DOHH2 (cell line): Measurements from ENCODE around the gene OSBPL9.

Experiments
- H3F3A ChIP-seq: fragments of 200-600 bp; sonication (generic), shearing (Covaris generic); 2 replicates; pipeline ENCODE4 v1.6.0; 2016; ENCODE audit warnings: antibody characterized with exemption, mild to moderate bottlenecking; ENCODE audit not compliant: control insufficient read depth, insufficient read depth
- H3K27ac ChIP-seq: fragments of 200-600 bp; sonication (generic); 2 replicates; pipeline ENCODE4 v1.5.1; 2014; ENCODE audit warnings: low read depth, mild to moderate bottlenecking, low read length, moderate library complexity
- H3K27me3 ChIP-seq: fragments of 200-600 bp; sonication (generic); 2 replicates; pipeline ENCODE4 v1.6.1; 2014; ENCODE audit warnings: mild to moderate bottlenecking, low read length, mixed read lengths; ENCODE audit not compliant: control insufficient read depth
- H3K36me3 ChIP-seq: fragments of 200-600 bp; sonication (generic); 2 replicates; pipeline ENCODE4 v1.6.1; 2014; ENCODE audit warnings: mild to moderate bottlenecking, low read length, moderate library complexity, mixed read lengths; ENCODE audit not compliant: control insufficient read depth
- H3K4me1 ChIP-seq: fragments of 200-600 bp; sonication (generic); 2 replicates; pipeline ENCODE4 v1.6.1; 2014; ENCODE audit warnings: mild to moderate bottlenecking, low read length, mixed read lengths; ENCODE audit not compliant: control insufficient read depth
- H3K4me2 ChIP-seq: fragments of 200-600 bp; sonication (generic); 2 replicates; pipeline ENCODE4 v1.6.0; 2014; ENCODE audit warnings: mild to moderate bottlenecking, low read length, moderate library complexity
- H3K4me3 ChIP-seq: fragments of 200-600 bp; sonication (generic); 2 replicates; pipeline ENCODE4 v1.5.1; 2014; ENCODE audit warnings: mild to moderate bottlenecking, low read length, mixed read lengths
- H3K79me2 ChIP-seq: fragments of 200-600 bp; sonication (generic); 2 replicates; pipeline ENCODE4 v1.6.1; 2014; ENCODE audit warnings: mild to moderate bottlenecking, low read length, mixed read lengths; ENCODE audit not compliant: control insufficient read depth
- H3K9me2 ChIP-seq: fragments of 200-600 bp; sonication (generic); replicated peaks from 2 replicates; pipeline ENCODE4 v1.6.1; 2014; ENCODE audit warnings: mild to moderate bottlenecking, low read length, mixed read lengths; ENCODE audit not compliant: control insufficient read depth
- H3K9me3 ChIP-seq: fragments of 200-600 bp; sonication (generic); 2 replicates; pipeline ENCODE4 v1.6.1; 2014; ENCODE audit warnings: antibody characterized with exemption, low read length, mixed read lengths; ENCODE audit not compliant: control insufficient read depth, insufficient read depth
- H4K20me1 ChIP-seq: fragments of 200-600 bp; sonication (generic); 2 replicates; pipeline ENCODE4 v1.6.0; 2014; ENCODE audit warnings: low read depth, mild to moderate bottlenecking, antibody characterized with exemption, low read length, moderate library complexity; ENCODE audit not compliant: control insufficient read depth, insufficient read depth
- EZH2phosphoT487 ChIP-seq: fragments of 200-600 bp; sonication (generic); IDR thresholded peaks from 2 replicates; pipeline ENCODE4 v1.6.1; 2017; ENCODE audit warnings: borderline replicate concordance, mild to moderate bottlenecking, antibody characterized with exemption, low read length, moderate library complexity, mixed read lengths
- TF ChIP-seq, protein P1 (sequence below): fragments of 200-600 bp; sonication (generic); IDR thresholded peaks from one replicate; pipeline ENCODE4 v1.5.1; 2014; ENCODE audit warnings: antibody characterized with exemption, mild to moderate bottlenecking, low read depth, low read length; ENCODE audit not compliant: poor library complexity, severe bottlenecking

OSBPL9 gene

GRCh38 chr1:51738681-51739080, 121.8 kb downstream of the OSBPL9 start:
- Histone ChIP-seq H3F3A (no peaks in the 10 kb centered on the region), H3K9me3 (no peaks in the 10 kb centered on the region), H3K79me2 (peaks cover 87% of the 10 kb centered on the region), H3K27ac (no peak overlapping the region), H3K36me3 (peaks cover 4% of the 10 kb centered on the region), H3K4me3 (no peak overlapping the region), H3K9me2 (no peaks in the 10 kb centered on the region), H3K27me3 (no peaks in the 10 kb centered on the region), H3K4me1 (peaks cover 15% of the 10 kb centered on the region), H3K4me2 (no peak overlapping the region), H4K20me1 (peaks cover 16% of the 10 kb centered on the region; the same call in 1 of the 2 replicates)
- TF ChIP-seq, protein P1, sequence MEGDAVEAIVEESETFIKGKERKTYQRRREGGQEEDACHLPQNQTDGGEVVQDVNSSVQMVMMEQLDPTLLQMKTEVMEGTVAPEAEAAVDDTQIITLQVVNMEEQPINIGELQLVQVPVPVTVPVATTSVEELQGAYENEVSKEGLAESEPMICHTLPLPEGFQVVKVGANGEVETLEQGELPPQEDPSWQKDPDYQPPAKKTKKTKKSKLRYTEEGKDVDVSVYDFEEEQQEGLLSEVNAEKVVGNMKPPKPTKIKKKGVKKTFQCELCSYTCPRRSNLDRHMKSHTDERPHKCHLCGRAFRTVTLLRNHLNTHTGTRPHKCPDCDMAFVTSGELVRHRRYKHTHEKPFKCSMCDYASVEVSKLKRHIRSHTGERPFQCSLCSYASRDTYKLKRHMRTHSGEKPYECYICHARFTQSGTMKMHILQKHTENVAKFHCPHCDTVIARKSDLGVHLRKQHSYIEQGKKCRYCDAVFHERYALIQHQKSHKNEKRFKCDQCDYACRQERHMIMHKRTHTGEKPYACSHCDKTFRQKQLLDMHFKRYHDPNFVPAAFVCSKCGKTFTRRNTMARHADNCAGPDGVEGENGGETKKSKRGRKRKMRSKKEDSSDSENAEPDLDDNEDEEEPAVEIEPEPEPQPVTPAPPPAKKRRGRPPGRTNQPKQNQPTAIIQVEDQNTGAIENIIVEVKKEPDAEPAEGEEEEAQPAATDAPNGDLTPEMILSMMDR = no peak
- no peak for TF ChIP-seq EZH2phosphoT487

DNA sequence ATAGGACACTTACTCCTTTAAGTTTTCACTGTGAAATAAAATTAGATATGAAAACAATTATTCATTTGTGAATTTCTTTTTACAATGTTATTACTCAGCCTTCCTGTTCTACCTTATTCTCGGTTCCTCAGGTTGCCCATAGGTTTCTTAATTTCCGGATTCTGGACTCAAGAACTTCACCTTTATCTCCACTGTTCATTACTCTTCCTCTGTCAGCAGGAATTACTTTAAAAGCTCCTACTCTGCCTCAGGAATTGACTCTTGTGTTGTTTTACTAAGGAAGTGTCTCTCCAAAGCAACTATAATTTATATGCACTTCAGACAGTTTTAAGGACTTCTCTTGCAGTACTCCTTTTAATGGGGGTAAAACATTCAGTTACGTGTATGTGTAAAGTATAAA, 123.8 kb downstream of the OSBPL9 start:
- Histone ChIP-seq H3K27ac (no peak overlapping the region), H3K36me3 (peaks cover 4% of the 10 kb centered on the region), H3K4me1 (peaks cover 11% of the 10 kb centered on the region), H3K4me2 (no peak overlapping the region), H3K9me2 (no peaks in the 10 kb centered on the region), H3F3A (no peaks in the 10 kb centered on the region), H3K9me3 (no peaks in the 10 kb centered on the region), H3K4me3 (no peak overlapping the region), H4K20me1 (peaks cover 13% of the 10 kb centered on the region; the same call in 1 of the 2 replicates), H3K27me3 (no peaks in the 10 kb centered on the region), H3K79me2 (peaks cover 74% of the 10 kb centered on the region)
- TF ChIP-seq EZH2phosphoT487 = no peak
- TF ChIP-seq, protein P1 = no peak

DNA sequence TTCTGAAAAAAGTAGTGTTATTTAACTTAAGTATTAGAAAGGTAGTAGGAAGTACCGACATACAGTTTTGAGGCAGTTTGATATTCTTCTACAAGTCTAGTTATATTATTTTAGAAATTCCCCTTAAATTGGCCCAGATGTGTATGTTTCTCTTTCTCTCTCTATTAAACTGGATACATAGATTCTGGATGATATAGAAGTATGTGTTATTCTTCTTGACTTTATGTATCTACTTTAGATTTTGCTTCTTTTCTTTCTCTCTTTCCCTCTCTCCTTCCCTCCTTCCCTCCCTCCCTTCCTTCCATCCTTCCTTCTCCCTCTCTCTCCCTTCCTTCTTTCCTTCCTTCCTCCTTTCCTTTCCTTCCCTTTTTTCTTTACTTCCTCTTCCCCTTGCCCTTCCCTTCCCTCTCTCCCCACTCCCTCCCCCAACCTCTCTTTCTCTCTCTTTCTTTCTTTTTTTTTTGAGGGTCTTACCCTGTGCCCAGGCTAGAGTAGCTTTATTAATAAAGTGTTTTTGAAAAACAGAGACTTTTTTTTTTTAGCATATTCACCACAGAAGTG, 124.3 kb downstream of the OSBPL9 start:
- Histone ChIP-seq H3F3A (no peaks in the 10 kb centered on the region), H3K27me3 (no peaks in the 10 kb centered on the region), H3K79me2 (peaks cover 69% of the 10 kb centered on the region), H3K9me2 (no peaks in the 10 kb centered on the region), H3K9me3 (no peaks in the 10 kb centered on the region), H4K20me1 (peaks cover 11% of the 10 kb centered on the region; the same call in 1 of the 2 replicates), H3K27ac (no peak overlapping the region), H3K4me3 (no peak overlapping the region), H3K36me3 (peaks cover 4% of the 10 kb centered on the region), H3K4me2 (no peak overlapping the region), H3K4me1 (peaks cover 11% of the 10 kb centered on the region)
- no peak for TF ChIP-seq EZH2phosphoT487
- TF ChIP-seq, protein P1 = no peak
